Left ventricle myocardium inferior (tissue), 1 donor: ENCODE results near the gene SLC25A39. TPM values are rescaled to one million over a fixed set of nuclear protein-coding genes. Genes with fewer than 3 reads are reported as not detected.
A peak's percentile ranks its signal among the peaks of the same experiment; 100 is the strongest.

ENCODE experiments used
- DNase-seq: peaks from one replicate; pipeline ENCODE4 v3.0.0-alpha.2; 2020
- H3K27ac ChIP-seq: fragments of 200-600 bp; replicated peaks from 2 replicates; pipeline ENCODE4 v1.8.0; 2021
- H3K27me3 ChIP-seq: fragments of 200-600 bp; 2 replicates; pipeline ENCODE4 v1.8.0; 2021; ENCODE audit warnings: low read depth
- H3K36me3 ChIP-seq: fragments of 200-600 bp; 2 replicates; pipeline ENCODE4 v1.8.0; 2021
- H3K4me1 ChIP-seq: fragments of 200-600 bp; 2 replicates; pipeline ENCODE4 v1.8.0; 2021
- H3K4me3 ChIP-seq: fragments of 200-600 bp; 2 replicates; pipeline ENCODE4 v1.8.0; 2021; ENCODE audit warnings: mild to moderate bottlenecking, moderate library complexity
- H3K9me3 ChIP-seq: fragments of 200-600 bp; replicated peaks from 2 replicates; pipeline ENCODE4 v1.8.0; 2021
- intact Hi-C: fragments of 100-400 bp; cut with micrococcal nuclease; formaldehyde crosslinking; loops from one replicate; pipeline ENCODE4 v1.11.0; 2022
- total RNA-seq: library from RNA; stranded (reverse); fragmentation: NEBNext Ultra II Directional; extraction: Animal tissue kit (Norgen Biotek cat#: 25700); gene quantifications from one replicate; pipeline ENCODE4 v1.2.1, GENCODE V29; 2021
- TF ChIP-seq, protein P1 (sequence below): fragments of 200-600 bp; IDR thresholded peaks from 2 replicates; pipeline ENCODE4 v1.8.0; 2021; ENCODE audit warnings: antibody characterized with exemption, mild to moderate bottlenecking, borderline replicate concordance
- donor health status: DM: no; HTN: yes; CAD: no; lungs with severe emphysema.

The SLC25A39 gene
- total RNA-seq, 1 donor from 2014 or later: 46.7 TPM

DNA sequence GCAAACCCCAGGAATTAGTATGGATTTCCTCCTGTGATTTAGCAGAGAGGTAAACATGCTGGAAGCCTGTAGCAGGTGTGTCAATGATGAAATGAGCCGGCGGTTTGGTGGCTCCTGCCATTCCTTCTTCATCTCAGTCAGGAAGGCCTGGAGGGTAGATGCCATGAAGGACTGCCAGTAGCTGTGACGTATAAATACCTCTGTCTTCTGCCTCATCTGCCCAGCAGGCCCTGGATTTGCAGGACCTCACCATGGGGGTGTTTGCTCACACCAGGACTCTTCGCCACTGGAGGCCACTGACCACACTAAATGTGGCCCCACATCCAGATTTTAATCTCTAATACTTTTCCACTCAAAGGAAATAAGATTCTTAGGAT lies 40.6 kb downstream of the SLC25A39 start:
- Histone ChIP-seq H3K9me3 (no peaks in the 10 kb centered on the region), H3K27ac (no peak overlapping the region), H3K27me3 (peaks cover 4% of the 10 kb centered on the region), H3K36me3 (no peaks in the 10 kb centered on the region), H3K4me1 (peaks cover 17% of the 10 kb centered on the region), H3K4me3 (no peak overlapping the region)
- no peak for DNase-seq
- intact Hi-C loops: no loop called here
- TF ChIP-seq, protein P1, sequence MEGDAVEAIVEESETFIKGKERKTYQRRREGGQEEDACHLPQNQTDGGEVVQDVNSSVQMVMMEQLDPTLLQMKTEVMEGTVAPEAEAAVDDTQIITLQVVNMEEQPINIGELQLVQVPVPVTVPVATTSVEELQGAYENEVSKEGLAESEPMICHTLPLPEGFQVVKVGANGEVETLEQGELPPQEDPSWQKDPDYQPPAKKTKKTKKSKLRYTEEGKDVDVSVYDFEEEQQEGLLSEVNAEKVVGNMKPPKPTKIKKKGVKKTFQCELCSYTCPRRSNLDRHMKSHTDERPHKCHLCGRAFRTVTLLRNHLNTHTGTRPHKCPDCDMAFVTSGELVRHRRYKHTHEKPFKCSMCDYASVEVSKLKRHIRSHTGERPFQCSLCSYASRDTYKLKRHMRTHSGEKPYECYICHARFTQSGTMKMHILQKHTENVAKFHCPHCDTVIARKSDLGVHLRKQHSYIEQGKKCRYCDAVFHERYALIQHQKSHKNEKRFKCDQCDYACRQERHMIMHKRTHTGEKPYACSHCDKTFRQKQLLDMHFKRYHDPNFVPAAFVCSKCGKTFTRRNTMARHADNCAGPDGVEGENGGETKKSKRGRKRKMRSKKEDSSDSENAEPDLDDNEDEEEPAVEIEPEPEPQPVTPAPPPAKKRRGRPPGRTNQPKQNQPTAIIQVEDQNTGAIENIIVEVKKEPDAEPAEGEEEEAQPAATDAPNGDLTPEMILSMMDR: no peak

DNA sequence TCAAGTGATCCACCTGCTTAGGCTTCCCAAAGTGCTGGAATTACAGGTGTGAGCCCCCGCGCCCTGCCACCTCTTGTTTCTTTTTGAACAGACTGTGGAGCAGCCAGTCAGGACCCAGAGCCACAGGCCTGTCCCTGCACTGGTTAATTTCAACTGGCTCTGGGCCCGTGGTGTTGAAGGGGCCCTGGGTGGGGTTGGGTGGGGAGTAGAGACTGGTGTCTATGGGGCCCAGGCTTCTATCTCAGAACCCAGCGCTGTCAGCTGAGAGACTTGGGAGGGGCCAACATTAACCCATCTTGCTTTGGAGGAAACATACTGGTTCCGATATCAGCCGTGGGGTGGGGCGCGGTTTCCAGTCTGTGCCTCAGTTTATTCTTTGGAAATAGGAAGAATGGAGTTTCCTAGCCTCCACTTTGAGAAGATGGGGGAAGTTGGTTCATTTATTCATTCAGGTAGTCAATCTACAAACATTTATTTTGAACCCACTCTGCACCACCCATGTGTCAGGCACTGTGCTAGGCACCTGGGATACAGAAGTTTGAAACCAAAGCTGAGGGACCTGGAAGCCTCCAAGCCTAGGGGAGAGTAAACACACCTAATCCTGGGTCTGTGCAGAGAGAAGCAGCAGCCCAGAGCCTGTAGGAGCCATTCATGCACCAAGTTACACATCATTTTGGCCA lies 41.1 kb downstream of the SLC25A39 start:
- H3K4me1 ChIP-seq: peaks cover 20% of the 10 kb centered on the region
- no peak overlapping the region for H3K27ac ChIP-seq
- intact Hi-C loops: no loop called here
- H3K27me3 ChIP-seq: peaks cover 4% of the 10 kb centered on the region
- H3K36me3 ChIP-seq: no peaks in the 10 kb centered on the region
- no peak overlapping the region for H3K4me3 ChIP-seq
- TF ChIP-seq, protein P1: no peak
- DNase-seq: no peak
- no peaks in the 10 kb centered on the region for H3K9me3 ChIP-seq

DNA sequence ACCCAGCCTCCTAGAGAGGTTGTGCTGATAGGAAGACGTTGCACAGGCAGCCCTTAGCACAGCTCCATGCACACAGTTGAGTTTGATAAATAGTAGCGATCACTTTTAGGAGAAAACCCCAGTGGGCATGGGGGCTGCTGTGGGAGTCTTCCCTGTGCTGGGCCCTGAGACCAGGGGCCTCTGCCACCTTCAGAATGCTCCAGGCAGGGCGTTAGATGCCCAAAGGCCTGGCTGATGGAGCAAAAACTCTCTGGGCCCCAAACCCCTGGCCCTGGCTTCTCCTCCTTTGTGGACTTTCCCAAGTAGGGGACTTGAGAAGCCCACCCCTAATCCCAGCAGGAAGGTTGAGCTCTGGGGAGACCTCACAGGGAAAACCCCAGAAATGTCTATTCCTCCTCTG lies 42.4 kb downstream of the SLC25A39 start:
- no peaks in the 10 kb centered on the region for H3K27me3 ChIP-seq
- DNase-seq: no peak
- TF ChIP-seq, protein P1: no peak
- intact Hi-C loops: no loop called here
- no peak overlapping the region for H3K4me3 ChIP-seq
- no peak overlapping the region for H3K27ac ChIP-seq
- peaks cover 20% of the 10 kb centered on the region for H3K4me1 ChIP-seq
- H3K9me3 ChIP-seq: no peaks in the 10 kb centered on the region
- H3K36me3 ChIP-seq: no peaks in the 10 kb centered on the region

DNA sequence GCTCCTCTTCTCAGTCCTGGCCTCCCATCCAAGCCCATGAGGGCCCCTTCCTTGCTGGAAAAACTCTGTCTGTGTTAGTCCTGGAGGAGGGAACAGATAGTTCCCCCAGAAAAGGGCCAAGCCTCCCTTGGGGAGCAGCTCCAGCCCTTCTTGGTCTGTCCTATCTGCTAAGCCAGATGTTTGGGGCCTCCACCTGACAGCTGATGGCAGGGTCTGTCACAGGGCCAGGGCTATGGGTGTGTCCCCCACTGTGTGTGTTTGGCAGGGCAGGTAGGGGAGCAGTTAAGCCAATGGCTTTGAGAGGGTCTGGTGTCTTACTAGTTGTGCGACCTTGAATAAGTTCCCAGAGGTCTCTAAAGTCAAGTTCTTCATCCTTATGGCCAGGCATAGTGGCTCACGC lies 43.1 kb downstream of the SLC25A39 start:
- no peak overlapping the region for H3K27ac ChIP-seq
- H3K27me3 ChIP-seq: no peaks in the 10 kb centered on the region
- no peaks in the 10 kb centered on the region for H3K9me3 ChIP-seq
- intact Hi-C loops: no loop called here
- TF ChIP-seq, protein P1: no peak
- peaks cover 20% of the 10 kb centered on the region for H3K4me1 ChIP-seq
- no peak for DNase-seq
- H3K4me3 ChIP-seq: no peak overlapping the region
- no peaks in the 10 kb centered on the region for H3K36me3 ChIP-seq

DNA sequence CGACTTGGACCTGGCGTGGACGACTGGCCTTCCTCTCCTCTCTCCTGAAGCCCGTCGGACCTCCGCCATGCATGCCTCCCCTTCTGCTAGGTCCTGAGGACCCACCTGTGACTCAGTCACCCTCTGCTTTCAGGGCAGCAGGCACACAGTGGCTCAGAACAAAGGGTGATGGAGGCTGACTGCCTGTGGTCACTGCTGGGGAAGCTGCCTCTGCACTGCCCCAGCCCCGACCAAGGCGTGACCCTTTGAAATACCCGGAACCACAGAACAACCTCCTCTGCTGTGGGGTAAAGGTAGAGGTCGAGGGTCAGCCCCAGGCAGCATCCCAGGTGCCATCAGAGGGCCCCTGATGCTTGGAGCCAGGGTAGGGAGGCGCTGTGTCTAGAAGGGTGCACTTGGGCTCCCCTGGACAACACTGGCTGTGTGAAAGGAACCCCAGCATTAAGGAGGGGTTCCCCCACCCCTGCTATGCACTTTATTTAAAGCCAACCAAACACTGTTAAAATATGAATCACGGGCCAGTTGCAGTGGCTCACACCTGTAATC lies 44.2 kb downstream of the SLC25A39 start:
- Histone ChIP-seq H3K36me3 (no peaks in the 10 kb centered on the region), H3K9me3 (no peaks in the 10 kb centered on the region), H3K27ac (peak overlapping the region; percentile 82), H3K27me3 (no peaks in the 10 kb centered on the region), H3K4me3 (no peak overlapping the region), H3K4me1 (peaks cover 20% of the 10 kb centered on the region)
- TF ChIP-seq, protein P1: no peak
- intact Hi-C loops: no loop called here
- DNase-seq: no peak
